Measurements from ENCODE around the gene GJA4. TPM values are rescaled to one million over a fixed set of nuclear protein-coding genes. Genes with fewer than 3 reads are reported as not detected.

GJA4 gene
- total and polyA plus RNA-seq, 7 donors, result 0.60 to 14.7 (median 7.2) TPM; not detected in 1

- DNase-seq, result no peak
- no peaks in the 10 kb centered on the region for H3K9me3 ChIP-seq
- H3K4me3 ChIP-seq, result no peak overlapping the region
- 91% methylated on average over 3 of the region's 3 CpGs for WGBS, 2 donors
- no peaks in the 10 kb centered on the region for H3K27me3 ChIP-seq
- no peaks in the 10 kb centered on the region for H3K36me3 ChIP-seq
- no peak overlapping the region for H3K27ac ChIP-seq
- intact Hi-C loops (cut with DNase I), result no loop called here
- TF ChIP-seq EP300 (IDR thresholded peaks at IDR 0.05), result no peak
- no peak for TF ChIP-seq CTCF (IDR thresholded peaks at IDR 0.05)
- no peak for TF ChIP-seq POLR2A (IDR thresholded peaks at IDR 0.05)
- H3K4me1 ChIP-seq, result no peaks in the 10 kb centered on the region
These were observed 32.1 kb downstream of the GJA4 start for GRCh38 chr1:34824817-34825454.

- WGBS, 2 donors, result 33 to 56% methylated on average over 11 of the region's 11 CpGs
- no peak for DNase-seq
- Histone ChIP-seq H3K27ac (no peak overlapping the region), H3K27me3 (no peaks in the 10 kb centered on the region), H3K36me3 (no peaks in the 10 kb centered on the region), H3K9me3 (no peaks in the 10 kb centered on the region), H3K4me3 (no peak overlapping the region), H3K4me1 (no peaks in the 10 kb centered on the region)
- intact Hi-C loops (cut with DNase I), result no loop called here
- TF ChIP-seq CTCF (IDR thresholded peaks at IDR 0.05), result no peak
- no peak for TF ChIP-seq POLR2A (IDR thresholded peaks at IDR 0.05)
- TF ChIP-seq EP300 (IDR thresholded peaks at IDR 0.05), result no peak
- TF ChIP-seq POLR2AphosphoS5 (IDR thresholded peaks at IDR 0.05), result no peak
These were observed 32.8 kb downstream of the GJA4 start for GRCh38 chr1:34825455-34826091.

GRCh38 chr1:34827341-34827941 lies 34.6 kb downstream of the GJA4 start:
- Histone ChIP-seq H3K27me3 (no peaks in the 10 kb centered on the region), H3K9me3 (no peaks in the 10 kb centered on the region), H3K36me3 (no peaks in the 10 kb centered on the region), H3K27ac (no peak overlapping the region), H3K4me3 (no peak overlapping the region), H3K4me1 (no peaks in the 10 kb centered on the region)
- intact Hi-C loops (cut with DNase I), result no loop called here
- WGBS, 2 donors, result 87% methylated on average over 5 of the region's 5 CpGs
- DNase-seq, result no peak
- TF ChIP-seq POLR2A (IDR thresholded peaks at IDR 0.05) (no peak), POLR2AphosphoS5 (IDR thresholded peaks at IDR 0.05) (no peak), EP300 (IDR thresholded peaks at IDR 0.05) (no peak)

- Histone ChIP-seq H3K9me3 (no peaks in the 10 kb centered on the region), H3K4me1 (no peaks in the 10 kb centered on the region), H3K36me3 (no peaks in the 10 kb centered on the region), H3K27me3 (no peaks in the 10 kb centered on the region), H3K4me3 (no peak overlapping the region), H3K27ac (no peak overlapping the region)
- intact Hi-C loops (cut with DNase I), result no loop called here
- no peak for DNase-seq
- WGBS, 2 donors, result 87 to 93% methylated on average over 2 of the region's 2 CpGs
- TF ChIP-seq POLR2AphosphoS5 (IDR thresholded peaks at IDR 0.05) (no peak), POLR2A (IDR thresholded peaks at IDR 0.05) (no peak), CTCF (IDR thresholded peaks at IDR 0.05) (no peak), EP300 (IDR thresholded peaks at IDR 0.05) (no peak)
These were observed 35.8 kb downstream of the GJA4 start for GRCh38 chr1:34828611-34829010.

- no peak for DNase-seq
- intact Hi-C loops (cut with DNase I), result no loop called here
- H3K36me3 ChIP-seq, result no peaks in the 10 kb centered on the region
- 83 to 91% methylated on average over 3 of the region's 3 CpGs for WGBS, 2 donors
- no peak overlapping the region for H3K27ac ChIP-seq
- TF ChIP-seq EP300 (IDR thresholded peaks at IDR 0.05) (no peak), POLR2AphosphoS5 (IDR thresholded peaks at IDR 0.05) (no peak), CTCF (IDR thresholded peaks at IDR 0.05) (no peak), POLR2A (IDR thresholded peaks at IDR 0.05) (no peak)
- no peaks in the 10 kb centered on the region for H3K9me3 ChIP-seq
- no peak overlapping the region for H3K4me3 ChIP-seq
- H3K27me3 ChIP-seq, result no peaks in the 10 kb centered on the region
- no peaks in the 10 kb centered on the region for H3K4me1 ChIP-seq
These were observed 36.5 kb downstream of the GJA4 start for GRCh38 chr1:34829250-34829649.

Measured in sigmoid colon (tissue), 7 donors.